SK-N-MC (cell line): ENCODE measurements around the gene BSN.

Experiments
- EZH2 ChIP-seq: fragments of 200-600 bp; sonication (generic); IDR thresholded peaks from one replicate; pipeline ENCODE4 v1.6.1; 2017; ENCODE audit warnings: antibody characterized with exemption
- FOXP2 ChIP-seq: optimal IDR thresholded peaks from 2 replicates; pipeline ENCODE3; 2011; ENCODE audit warnings: mild to moderate bottlenecking, moderate library complexity; ENCODE audit not compliant: insufficient read depth; ENCODE audit errors: extremely low read length, control extremely low read depth
- POLR2AphosphoS5 ChIP-seq: IDR thresholded peaks from 2 replicates; pipeline ENCODE4 v1.6.1; 2012; ENCODE audit warnings: mild to moderate bottlenecking, low read depth, low read length, borderline replicate concordance

- no peak for TF ChIP-seq FOXP2
- no peak for TF ChIP-seq EZH2
- TF ChIP-seq POLR2AphosphoS5 = no peak
Measured at GRCh38 chr3:49529567-49529966, 24.7 kb upstream of the BSN start.
